GM18520 (cell line): Measurements from ENCODE around the gene CUL9.
"Not testable (repeated sequence)": the region's sequence is repeated elsewhere in the genome, so short reads cannot be mapped to it uniquely, and the experiment has no call there.

Experiments
- ATAC-seq: cut with Tn5 transposase; IDR thresholded peaks from one replicate; pipeline ENCODE4 v1.9.1; 2021; ENCODE audit not compliant: unreplicated experiment

The CUL9 gene

DNA sequence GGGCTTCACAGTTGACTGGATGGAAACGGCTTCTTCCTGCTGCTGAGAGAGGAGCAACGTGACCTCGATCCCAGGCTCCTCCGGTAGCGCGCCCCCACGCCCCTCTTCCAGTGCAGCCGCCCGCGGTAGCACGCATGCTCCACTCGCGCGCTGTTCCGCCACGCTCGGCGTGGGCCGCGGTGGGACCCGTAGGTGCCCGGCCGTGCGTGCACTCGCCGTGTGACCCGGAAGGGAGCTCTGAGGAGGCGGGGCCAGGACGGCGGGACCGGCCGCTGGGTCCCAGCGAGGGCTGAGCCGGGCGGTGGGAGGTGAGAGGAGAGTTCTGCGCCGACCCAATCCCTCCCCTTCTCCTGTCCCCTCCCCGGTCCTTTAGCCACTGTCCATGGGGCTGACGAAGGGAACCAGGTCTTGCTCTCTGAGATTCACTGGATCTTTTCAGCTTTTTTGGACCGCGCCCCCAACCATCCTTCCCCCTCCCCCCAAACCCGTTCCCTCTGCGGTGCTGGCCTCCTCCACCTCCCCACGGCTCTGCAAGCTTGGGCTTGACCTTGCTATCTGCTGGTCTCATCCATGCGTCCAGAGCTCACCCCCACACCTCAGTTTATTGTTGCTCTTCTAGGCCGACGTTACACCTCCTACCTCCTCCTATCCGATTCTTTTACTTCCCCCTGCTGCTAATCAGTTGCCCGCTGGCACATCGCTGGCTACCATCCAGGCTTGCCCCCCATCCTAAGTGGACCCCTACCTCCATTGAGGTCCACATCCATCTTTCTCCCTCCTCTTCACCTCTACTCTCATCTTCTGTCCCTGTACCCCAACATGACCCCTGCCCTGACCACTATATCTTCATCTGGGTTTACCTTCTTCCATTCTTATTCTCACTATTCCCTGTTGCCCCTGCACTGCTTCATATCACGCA, at the start of gene CUL9:
TSS of gene CUL9 (plus strand) at position 255 of the 919 bp plus-strand sequence. CDS start 2,115 bp downstream, outside the sequence.
- peak; percentile 95 for ATAC-seq

DNA sequence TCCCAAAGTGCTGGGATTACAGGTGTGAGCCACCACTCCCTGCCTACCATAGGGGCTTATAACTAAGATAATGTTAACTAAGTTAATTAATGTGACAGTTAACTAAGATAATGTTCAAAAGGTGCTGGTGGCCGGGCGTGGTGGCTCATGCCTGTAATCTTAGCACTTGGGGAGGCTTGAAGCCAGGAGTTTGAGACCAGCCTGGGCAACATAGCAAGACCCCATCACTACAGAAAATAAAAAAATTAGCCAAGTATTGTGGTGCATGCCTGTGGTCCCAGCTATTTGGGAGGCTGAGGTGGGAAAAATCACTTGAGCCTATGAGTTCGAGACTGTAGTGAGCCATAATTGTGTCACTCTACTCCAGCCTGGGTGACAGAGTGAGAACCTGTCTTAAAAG, 43.7 kb upstream of the CUL9 start:
- no peak for ATAC-seq

DNA sequence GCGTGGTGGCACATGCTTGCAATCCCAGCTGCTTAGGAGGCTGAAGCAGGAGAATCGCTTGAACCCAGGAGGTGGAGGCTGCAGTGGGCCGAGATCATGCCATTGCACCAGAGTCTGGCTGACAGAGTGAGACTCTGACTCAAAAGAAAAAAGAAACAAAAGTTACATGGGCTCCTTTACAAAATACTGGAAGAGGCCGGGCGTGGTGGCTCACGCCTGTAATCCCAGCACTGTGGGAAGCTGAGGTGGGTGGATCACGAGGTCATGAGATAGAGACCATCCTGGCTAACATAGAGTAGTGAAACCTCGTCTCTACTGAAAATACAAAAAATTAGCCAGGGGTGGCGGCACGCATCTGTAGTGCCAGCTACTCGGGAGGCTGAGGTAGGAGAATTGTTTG, 42.0 kb upstream of the CUL9 start:
- not testable (repeated sequence) for ATAC-seq

DNA sequence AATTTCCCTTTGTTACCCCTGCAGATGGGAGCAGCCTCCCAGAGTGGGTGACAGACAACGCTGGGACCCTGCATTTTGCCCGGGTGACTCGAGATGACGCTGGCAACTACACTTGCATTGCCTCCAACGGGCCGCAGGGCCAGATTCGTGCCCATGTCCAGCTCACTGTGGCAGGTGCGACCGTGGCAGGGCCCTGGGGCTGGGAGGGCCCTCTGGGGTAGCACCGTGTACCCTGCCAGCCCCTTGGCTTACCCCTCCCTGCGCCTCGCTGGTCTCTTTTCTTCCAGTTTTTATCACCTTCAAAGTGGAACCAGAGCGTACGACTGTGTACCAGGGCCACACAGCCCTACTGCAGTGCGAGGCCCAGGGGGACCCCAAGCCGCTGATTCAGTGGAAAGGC, 40.4 kb upstream of the CUL9 start:
- no peak for ATAC-seq

DNA sequence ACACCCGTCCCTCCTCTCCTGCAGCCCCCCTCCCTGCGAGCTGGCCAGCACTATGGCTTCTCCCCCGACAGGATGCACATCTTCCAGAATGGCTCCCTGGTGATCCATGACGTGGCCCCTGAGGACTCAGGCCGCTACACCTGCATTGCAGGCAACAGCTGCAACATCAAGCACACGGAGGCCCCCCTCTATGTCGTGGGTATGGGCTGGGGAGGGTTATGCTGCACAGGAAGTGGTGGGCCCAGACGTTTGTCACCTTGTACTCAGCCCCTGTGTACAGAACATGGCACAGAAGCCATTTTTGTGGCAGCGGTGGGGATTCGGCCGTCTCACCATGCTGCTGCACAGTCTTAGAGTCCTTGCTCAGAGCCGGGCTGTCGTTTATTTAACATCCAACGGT, 39.9 kb upstream of the CUL9 start:
- ATAC-seq, result no peak

GRCh38 chr6:43143235-43144128, 38.5 kb upstream of the CUL9 start:
- no peak for ATAC-seq

GRCh38 chr6:43144879-43145278, 37.1 kb upstream of the CUL9 start:
- no peak for ATAC-seq

- no peak for ATAC-seq
Measured at GRCh38 chr6:43146261-43146660, 35.7 kb upstream of the CUL9 start.

DNA sequence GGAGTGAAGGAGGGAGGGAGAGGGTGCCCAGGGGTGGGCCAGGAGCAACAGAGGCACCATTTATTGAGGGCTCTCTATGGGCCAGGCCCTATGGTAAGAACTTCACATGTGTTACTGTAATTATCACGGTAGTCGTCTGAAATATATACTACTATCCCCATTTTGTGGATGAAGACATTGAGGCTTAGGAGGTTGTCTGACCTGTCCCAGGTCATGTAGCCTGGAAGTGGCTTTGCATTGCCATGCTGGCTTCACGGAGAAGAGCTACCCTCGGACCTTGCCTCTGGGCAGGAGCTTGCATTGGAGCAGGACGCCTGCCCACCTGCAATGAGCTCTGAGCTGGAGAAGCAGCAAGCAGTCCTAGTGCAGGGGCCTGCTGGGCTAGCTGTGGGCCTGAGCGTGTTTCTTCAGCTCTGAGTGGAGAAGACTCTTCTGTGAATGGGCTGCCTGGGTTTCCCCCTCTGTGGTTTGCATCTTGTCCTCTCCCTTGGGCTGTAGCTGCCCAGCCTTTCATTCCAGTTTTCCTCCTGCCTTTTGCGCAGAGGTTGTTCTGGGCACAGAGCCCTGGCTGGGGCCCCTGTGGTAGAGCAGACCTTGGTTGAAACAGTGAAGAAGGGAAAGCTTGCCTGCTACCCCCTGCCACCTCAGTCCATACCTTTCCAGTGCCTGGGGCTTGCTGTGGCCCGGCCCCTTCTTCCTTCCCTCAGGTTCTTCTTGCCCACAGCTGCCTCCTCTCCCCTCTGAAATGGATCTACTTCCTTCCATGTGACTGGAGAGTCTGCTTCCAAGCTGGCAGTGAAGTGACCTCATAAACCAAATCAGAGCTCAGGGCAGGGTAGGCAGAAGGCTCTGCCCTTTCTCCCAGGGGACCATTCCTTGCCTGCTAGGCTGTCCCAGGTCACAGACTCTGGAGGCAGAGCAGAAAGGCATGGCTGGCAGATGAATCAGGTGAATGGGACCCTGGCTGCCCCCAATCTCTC, 35.0 kb upstream of the CUL9 start:
- no peak for ATAC-seq

GRCh38 chr6:43147691-43148477, 34.1 kb upstream of the CUL9 start:
- no peak for ATAC-seq

DNA sequence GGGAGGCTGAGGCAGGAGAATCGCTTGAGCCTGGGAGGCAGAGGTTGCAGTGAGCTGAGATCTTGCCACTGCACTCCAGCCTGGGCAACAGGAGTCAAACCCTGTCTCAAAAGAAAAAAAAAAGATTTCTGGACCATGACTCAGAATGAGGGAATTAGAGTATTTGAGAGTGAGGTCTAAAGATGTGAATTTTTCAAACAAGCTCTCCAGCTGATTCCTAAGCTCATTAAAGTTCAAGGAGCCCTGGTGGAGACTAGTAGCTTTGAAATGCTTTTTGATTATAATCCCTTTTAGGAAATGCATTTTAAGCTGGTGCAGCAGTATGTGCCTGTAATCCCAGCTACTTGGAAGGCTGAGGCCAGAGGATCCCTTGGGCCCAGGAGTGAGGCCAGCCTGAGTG, 32.7 kb upstream of the CUL9 start:
- ATAC-seq, result no peak

DNA sequence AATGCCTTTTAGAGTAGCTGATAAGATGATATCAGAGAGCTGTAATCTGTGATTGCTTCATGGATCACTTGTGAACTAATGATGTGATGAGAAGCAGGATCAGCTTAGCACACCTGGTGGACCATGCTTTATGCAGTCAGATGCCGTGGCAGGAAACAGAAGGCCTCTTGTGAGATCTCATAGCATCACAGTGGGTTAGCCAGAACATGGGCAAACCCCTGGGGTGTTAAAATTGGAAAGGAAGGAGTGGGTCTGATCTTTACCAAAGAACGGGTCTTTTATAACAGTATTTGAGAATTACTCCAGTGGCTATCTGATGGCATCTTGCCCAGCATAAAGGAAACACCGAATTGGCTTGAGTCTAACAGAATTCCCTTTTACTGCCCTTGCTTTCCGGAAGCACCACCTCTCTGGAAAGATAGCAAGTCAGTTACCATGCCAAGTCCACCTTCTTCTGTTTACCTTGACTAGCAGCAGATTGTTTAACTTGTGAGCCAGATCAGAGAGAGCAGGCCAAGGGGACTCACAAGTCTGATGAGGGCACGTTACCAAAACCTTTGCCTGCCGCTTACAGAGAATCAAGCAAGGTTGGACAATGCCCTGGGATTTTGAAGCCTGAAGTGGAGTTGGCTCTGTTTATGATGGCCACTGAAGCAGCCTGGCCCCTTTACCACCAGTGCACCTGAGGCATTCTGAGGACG, 31.8 kb upstream of the CUL9 start:
- ATAC-seq, result no peak

DNA sequence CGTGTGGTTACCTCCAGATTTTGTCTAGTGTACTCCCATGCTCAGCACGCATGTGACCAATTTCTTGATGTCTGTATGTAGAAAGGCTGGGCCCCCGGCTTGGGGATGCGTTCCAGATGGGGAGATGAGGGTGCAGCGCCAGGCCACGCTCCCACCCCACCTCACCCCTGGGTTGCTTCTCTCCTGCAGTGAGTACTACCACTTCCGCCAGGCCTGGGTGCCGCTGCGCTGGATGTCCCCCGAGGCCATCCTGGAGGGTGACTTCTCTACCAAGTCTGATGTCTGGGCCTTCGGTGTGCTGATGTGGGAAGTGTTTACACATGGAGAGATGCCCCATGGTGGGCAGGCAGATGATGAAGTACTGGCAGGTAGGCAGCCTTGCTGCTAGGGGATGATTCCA, 22.4 kb upstream of the CUL9 start:
- no peak for ATAC-seq

DNA sequence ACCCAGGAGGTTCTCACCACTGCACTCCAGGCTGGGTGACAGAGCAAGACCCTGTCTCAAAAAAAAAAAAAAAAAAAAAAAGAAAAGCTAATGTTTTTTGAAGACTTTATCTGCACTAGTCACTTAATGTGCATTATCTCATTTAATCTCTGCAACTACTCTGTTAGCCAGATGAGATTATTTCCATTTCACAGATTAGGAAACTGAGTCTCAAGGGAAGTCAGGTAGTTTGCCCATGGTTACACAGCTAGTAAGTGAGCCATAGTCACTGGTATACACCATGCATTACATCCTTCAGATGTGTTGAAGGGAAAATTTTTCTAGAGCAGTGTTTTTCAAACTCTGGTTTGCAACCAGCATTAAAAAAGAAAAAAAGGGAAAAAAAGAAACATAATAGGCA, 18.1 kb upstream of the CUL9 start:
- no peak for ATAC-seq

- no peak for ATAC-seq
Measured at GRCh38 chr6:43170417-43170930, 11.5 kb upstream of the CUL9 start.

- ATAC-seq, result peak; percentile 37
Measured at GRCh38 chr6:43170931-43171706, 10.9 kb upstream of the CUL9 start, which contains the start of gene SRF. Gene SRF, plus strand, starts transcription at chr6:43171269. Its CDS starts 388 bp downstream, at chr6:43171657.

DNA sequence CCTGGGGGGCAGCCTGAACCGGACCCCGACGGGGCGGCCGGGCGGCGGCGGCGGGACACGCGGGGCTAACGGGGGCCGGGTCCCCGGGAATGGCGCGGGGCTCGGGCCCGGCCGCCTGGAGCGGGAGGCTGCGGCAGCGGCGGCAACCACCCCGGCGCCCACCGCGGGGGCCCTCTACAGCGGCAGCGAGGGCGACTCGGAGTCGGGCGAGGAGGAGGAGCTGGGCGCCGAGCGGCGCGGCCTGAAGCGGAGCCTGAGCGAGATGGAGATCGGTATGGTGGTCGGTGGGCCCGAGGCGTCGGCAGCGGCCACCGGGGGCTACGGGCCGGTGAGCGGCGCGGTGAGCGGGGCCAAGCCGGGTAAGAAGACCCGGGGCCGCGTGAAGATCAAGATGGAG, 10.3 kb upstream of the CUL9 start:
- no peak for ATAC-seq
